ENCODE data around the gene SPDYE3.
"Not testable (repeated sequence)": the region's sequence is repeated elsewhere in the genome, so short reads cannot be mapped to it uniquely, and the experiment has no call there.

DNA sequence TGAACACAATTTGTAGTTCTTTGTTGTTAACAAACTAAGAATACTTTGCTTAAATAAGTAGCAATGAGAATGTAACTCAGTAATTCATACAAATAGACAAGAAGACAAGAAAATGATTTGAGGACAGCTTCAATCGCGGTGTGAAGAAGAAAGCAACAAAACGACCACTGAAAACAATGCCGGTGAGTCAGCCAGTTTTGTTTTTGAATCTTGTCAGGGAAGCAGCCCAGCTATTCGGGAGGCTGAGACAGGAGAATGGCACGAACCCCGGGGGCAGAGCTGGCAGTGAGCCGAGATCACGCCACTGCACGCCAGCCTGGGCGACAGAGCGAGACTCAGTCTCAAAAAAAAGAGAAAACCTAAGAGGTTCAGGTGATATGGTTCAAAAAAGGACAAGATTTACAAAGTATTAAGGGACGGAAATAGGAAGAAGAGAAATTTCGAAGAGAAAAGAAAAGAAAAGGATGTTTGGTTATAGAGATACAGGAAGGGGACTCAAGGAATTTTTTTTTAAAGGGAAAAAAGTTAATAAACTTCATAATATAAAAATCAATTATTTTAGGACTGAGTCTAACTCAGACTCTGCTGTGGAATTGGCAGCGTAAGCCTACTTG lies 30.7 kb downstream of the SPDYE3 start:
- TF ChIP-seq SUZ12 (IDR thresholded peaks at IDR 0.05; ENCODE audit: extremely low read depth, insufficient read depth, insufficient read length); ZNF274 (IDR thresholded peaks at IDR 0.05; ENCODE audit: low read depth, low read length): not testable (repeated sequence)
